EL (cell line): Measurements from ENCODE around the gene NHERF2.

Experiments
- DNase-seq: peaks from one replicate; pipeline ENCODE4 v3.0.0-alpha.2; 2016

NHERF2 gene

DNA sequence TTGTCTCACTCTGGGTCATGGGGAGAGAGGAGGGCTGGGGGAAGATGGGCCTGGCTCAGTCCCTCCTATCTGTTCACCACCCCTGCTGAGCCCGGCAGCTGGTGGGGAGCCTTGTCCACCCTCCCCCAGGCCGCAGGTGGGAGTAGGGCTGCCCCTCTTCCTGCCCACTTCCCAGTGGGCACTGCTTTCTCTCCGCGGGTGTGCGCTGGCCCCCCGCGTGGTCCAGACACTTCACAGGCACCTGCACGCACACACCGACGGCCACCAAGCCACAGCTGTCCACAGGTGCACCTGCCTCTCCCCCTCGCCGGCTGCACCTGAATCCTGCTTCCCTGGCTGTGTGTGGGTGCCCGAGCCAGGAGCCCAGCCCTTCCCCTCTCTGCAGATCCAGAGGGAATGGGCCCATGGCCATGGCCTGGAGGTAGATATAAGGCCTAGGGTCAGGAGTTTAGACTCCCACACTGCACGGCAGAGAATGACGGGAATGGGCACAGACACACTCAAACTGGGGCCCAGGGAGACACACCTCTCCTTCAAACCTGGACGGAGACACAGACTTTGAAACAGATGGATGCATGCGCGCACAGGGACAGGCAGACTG lies 2.0 kb downstream of the NHERF2 start:
- DNase-seq = no peak

DNA sequence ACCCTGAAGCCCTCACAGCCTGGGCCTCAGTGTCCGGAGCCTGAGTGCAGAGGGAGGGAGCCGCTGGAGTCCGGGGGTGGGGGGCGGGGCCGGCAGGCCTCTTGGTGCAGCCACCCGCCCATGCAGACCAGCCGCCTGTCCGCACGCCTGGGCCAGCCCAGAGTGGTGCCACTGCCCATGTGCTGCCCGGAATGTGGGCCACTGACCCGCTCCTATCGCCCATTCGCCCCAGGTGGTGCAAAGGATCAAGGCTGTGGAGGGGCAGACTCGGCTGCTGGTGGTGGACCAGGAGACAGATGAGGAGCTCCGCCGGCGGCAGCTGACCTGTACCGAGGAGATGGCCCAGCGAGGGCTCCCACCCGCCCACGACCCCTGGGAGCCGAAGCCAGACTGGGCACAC lies 2.6 kb downstream of the NHERF2 start:
- no peak for DNase-seq

DNA sequence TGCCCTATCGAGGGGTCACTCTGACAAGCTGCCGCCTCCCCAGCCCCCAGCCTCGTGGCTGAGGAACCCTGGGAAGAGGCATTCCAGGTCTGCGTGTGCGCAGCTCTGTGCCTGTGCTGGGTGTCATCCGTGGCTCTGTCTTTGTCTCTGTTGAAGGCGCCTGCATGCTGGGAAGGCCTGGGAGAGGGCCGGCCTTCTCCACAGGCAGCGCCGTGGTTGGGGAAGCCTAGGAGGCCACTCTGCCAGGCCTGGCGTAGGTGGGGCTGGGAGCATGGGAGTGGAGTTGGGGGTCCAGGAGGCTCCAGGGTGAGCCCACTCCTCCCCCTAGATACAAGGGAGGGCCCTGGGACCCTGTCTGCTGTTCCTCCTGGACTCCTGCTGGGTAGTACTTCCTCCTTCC lies 3.3 kb downstream of the NHERF2 start:
- DNase-seq = no peak

DNA sequence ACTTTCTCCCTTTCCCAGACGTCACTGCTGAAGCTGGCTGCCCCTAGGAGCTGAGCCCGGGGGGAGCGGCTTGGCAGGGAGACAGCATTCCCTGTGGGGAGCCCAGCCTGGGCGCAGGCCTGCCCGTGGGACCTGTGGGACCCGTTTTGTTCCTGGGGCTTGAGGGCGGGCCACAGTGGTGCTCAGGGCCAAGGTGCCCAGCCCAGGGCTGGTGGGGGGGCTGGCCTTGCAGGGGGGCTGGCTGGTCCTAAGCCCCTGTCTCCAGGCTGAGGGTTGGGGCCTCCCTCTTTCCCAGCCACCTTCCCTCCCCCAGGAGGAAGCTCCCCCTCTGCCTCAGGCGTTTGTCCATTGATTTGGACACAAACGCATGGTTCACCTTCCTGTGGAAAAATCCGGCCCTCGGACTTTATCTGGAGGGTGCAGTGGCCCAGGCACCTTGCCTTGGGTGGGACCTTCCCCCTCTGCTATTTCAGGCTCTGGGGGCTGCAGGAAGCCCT lies 4.4 kb downstream of the NHERF2 start:
- no peak for DNase-seq

DNA sequence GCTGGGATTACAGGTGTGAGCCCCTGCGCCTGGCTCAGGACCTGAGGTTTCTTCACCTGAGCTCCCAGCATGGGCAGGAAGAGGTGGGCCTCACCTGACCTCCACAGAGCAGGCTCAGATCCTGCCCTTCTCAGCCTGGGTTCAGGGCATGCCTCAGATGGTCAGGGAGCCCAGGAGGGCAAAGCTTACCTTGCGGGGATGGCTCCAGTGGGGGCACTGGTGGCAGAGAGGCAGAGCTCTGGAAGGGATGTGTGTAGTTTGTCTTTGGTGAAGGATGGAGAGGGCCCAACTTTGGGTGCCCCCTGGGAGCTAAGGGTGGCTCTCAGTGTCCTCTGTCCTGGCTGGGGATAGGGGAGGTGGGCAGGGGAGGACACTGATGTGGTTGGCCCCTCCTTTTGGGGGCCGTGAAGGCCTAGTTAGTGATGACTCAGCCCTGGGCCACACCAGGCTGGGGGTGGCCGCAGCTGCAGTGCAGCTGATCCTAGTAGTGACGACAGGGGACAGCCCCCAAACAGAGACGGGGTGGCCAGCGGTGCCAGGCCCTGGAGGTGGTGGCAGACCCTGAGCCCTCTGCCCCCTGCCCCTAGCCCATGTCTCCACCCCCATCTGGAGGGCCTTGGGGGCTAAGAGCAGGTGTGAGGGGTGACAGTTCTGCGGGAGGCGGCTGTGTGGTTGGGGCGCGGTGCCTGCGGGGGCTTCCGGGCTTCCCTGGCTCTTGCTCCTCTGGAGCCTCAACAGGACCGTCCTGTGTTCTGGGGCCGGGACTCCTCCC lies 5.8 kb downstream of the NHERF2 start:
- DNase-seq = peak; percentile 55

DNA sequence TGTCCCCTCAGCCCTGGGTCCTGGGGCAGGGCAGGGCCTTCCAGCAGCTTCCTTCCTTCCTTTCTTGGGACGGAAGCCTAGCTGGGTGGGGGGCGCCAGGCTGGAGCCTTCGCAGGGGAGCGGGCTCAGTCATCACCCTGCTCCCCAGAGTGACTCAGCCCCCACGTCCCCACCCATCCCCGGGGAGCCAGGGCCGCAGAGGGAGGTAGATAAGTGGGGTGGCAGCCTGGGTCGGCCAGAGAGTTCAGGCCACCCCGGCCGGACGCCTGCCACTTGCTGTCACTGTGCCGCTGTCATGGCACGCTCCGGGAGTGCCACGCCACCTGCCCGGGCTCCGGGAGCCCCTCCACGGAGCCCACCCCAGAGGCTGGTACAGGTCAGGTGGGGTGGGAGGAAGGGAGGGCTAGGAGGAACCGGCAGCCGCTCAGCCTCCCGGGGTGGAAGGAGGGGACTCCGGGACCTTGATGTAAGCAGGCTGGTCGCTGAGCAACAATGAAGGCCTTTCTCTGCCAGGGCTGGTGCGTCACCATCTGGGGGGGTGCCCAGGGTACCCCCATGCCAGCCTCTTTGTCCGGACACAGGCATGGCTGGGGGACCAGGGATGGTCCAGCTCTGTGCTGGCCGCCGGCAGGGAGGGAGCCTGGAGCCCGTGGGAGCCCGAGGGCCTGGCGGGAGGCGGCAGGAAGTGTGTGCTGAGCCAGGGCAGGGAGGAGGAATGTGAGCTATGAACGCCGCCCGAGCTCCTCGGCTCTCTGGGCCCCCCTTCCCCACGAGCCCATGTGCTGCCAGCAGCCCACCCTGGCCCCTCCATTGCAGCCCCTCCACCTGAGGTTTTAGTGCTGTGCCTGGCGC lies 6.6 kb downstream of the NHERF2 start:
- peak; percentile 80 for DNase-seq

DNA sequence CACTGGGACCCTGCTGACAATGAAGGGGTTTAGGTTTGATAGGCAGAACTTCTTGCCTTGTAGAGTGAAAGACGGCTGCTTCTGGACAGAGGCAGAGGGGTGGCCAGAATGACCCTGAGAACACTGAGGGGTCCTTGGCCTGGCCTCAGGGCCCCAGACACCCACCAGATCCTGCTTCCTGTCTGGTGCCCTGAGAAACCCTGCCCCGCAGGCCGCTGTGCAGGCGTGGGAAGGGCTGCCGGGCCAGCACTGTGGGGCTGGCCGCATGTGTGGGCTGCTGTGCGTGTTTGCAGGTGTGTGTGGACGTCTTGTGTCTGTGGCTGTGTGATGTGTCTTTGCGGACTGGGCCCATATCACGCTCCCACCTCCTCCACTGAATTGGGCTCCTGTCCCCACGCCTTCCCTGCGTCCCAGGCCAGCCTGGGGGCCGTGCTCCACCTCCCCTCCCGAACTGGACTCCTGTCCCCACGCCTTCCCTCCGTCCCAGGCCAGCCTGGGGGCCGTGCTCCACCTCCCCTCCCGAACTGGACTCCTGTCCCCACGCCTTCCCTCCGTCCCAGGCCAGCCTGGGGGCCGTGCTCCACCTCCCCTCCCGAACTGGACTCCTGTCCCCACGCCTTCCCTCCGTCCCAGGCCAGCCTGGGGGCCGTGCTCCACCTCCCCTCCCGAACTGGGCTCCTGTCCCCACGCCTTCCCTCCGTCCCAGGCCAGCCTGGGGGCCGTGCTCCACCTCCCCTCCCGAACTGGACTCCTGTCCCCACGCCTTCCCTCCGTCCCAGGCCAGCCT lies 7.4 kb downstream of the NHERF2 start:
- peak; percentile 48 for DNase-seq

DNA sequence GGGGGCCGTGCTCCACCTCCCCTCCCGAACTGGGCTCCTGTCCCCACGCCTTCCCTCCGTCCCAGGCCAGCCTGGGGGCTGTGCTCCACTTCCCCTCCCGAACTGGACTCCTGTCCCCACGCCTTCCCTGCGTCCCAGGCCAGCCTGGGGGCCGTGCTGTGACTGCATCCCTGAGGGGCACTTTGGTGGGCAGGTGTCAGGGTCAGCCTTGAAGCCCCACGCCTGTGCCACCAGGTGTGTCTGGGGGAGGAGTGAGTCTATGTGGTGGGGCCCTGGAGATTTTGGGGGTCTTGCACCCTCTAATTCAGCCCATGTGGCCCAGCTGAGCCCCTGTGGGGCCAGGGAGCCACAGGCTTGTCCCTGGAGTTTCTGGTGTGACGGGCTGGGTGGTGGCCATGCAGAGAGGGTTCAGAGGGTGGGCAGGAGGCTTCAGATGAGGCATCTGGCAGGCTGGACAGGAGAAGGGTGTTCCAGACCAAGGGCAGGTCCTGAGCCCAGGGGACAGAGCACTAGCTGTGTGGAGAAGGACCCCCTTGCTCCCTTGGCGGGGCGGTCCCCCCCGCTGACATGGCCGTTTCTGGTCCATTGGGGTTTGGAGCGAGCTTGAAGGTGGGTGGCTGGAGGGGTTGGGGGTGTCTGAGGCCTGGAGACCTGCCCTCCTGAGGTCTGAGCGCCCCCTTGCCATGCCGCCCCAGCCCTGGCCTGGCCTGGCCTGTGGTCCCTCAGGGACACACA lies 8.2 kb downstream of the NHERF2 start:
- no peak for DNase-seq

DNA sequence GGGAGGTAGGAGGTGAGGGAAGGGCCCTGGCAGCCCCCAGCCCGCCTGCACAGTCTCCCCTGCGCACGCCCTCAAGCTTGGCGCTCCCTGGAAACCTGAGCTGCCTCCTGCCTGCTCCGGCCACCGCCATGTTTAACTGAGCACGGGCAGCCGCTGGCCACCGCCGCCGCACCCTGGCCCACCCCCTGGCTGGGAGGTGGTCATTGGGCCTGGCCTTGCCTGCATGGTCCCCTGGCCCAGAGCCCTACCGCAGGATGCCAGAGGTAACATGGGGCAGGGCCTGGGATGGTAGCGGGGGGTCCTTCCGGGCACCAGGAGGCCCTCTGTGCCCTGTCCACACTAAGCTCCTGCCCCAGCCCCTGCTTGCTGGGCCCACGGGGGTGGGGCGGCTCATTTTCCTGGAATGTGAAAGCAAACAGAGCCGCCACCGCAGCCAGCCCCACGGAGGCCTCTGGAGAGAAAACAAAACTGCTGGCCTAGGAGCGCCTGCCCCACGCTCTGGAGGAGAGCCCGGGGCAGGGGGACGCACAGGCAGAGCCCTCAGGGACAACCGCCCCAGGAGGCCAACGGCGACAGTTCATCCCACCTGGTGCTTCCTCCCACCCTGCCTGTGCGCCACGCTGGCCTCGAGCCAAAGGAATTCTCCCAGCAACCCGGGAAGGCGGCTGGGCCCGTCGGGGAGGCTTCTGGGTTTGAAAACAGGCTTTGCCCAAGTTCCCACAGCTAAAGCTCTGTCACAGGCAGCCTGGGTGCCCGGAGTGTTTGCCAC lies 8.9 kb downstream of the NHERF2 start:
- DNase-seq = peak; percentile 96

DNA sequence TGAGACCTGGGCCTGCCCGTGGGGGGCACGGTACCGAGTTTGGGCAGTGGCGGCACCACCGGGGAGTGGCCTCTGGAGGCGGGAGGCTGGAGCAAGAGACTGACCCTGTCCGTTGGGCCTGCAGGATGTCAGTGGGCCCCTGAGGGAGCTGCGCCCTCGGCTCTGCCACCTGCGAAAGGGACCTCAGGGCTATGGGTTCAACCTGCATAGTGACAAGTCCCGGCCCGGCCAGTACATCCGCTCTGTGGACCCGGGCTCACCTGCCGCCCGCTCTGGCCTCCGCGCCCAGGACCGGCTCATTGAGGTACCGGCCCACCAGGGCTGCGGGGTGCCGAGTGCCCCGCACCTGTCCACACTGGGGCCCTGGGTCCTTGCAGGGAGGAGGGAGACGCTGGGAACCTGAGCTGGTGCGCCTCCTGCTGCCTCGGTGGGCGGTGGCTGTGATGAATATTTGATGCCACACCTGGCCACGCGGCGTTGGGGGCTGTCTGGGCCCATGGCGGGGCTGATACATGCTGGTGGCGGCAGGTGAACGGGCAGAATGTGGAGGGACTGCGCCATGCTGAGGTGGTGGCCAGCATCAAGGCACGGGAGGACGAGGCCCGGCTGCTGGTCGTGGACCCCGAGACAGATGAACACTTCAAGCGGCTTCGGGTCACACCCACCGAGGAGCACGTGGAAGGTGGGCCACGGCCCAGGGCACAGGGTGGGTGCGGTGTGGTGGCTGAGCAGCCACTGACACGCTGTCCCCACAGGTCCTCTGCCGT lies 9.7 kb downstream of the NHERF2 start:
- DNase-seq = no peak

DNA sequence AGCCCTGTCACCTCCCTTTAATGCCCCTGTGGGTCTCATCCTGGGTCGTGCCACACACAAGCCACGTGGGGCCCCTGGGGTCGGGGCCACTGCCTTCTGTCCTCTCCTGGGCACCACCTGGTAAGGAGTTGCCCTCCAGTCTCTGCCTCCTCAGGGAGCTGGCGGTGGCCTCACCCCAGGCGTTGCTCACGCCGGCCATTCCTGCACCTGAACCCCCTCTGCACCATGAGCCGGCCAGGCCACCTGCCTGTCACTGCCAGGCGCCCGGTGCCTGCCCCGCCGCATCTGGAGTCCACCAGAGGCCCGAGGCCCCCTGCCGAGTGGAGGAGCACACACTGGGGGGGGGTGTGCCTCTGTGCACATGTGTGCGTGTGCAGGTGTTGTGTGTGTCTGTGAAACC lies 10.4 kb downstream of the NHERF2 start:
- no peak for DNase-seq

DNA sequence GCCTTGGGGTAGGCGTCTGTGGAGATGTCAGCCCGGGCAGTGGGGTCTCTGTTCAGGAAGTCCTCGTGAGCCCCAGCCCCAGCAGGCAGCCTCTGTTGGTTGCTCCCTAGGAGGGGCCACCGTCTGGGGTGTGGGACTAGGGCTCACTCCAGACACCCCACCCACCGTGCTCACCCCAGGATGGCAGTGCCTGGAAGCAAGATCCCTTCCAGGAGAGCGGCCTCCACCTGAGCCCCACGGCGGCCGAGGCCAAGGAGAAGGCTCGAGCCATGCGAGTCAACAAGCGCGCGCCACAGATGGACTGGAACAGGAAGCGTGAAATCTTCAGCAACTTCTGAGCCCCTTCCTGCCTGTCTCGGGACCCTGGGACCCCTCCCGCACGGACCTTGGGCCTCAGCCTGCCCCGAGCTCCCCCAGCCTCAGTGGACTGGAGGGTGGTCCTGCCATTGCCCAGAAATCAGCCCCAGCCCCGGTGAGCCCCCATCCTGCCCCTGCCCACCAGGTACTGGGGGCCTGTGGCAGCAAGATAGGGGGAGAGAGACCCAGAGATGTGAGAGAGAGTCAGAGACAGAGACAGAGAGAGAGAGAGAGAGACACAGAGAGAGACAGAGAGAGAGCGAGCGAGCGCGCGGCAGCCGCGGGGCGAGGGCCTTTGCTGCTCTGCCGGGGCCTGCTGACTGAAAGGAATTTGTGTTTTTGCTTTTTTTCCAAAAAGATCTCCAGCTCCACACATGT lies 11.1 kb downstream of the NHERF2 start:
- no peak for DNase-seq

DNA sequence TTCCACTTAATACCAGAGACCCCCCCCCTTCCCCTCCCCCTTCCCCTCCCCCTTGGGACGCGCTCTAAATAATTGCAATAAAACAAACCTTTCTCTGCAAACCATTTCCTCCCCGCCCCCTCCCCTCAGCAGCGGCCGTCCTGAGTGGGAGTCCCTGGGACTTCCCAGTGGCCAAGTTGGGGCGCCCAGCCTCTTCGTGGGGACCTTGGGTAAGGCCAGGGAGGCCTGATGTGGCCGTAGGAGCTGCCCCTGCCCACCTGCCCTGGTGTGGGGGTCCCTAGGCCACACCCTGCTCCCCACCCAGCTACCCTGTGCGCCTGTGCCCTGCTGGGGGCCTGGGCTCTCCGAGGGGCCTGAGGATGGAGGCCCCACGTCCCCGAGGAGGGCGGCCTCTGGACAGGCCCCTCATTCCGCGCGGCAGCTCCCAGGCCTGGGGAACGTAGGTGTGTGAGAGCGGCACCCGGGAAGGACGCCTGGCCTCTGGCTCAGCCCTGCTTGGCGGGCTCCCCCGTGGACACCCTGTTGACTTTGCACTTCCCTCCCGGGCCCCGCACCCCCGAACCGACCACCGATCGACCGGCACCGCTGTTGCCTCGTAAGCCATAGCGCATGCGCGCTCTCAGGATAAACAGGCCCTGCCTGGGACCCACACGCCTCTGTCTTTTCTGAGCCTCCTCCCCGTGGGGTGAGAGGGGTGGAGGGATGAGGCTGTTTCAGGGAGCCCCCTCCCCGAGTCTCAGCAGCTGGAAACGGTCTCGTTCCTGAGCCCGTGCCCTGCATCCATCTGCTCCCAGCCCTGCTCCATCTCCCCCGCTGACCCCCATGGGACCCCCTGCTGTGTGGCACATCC lies 11.9 kb downstream of the NHERF2 start:
- DNase-seq = no peak

DNA sequence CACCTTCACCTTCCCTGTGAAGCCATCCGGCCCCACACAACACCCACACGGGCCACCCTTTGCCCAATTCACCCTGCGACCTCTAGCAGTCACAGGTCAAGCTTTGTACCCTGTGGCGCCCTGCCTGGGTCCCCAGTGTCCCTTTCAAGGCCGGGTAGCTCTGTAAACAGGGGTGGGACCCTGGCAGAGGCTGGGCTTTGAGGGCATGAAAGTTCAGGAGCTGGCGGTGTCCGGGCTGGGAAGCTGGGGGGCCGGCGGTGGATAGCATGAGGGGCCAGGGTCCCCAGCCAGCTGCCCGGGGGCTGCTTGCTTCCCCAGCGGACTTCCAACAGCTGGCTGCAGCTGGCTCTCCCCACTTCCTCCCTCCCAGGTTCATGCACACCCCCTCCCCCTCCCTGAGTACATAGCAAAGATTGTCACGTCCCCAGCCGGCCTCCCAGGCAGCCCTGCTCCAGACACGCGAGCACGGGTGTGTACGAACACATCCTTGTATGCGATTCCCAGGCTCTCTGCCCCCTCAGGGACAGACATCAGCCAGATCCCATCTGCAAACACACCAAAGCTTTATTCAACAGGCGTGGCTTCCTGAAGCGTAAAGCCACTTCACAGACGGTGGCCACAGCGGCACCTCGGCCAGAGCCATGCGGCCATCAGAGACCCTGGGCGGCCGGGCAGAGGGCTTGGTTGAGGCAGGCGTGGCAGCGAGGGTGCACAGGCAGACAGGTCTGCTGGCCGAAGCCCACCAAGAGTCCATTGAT lies 12.8 kb downstream of the NHERF2 start:
- no peak for DNase-seq

DNA sequence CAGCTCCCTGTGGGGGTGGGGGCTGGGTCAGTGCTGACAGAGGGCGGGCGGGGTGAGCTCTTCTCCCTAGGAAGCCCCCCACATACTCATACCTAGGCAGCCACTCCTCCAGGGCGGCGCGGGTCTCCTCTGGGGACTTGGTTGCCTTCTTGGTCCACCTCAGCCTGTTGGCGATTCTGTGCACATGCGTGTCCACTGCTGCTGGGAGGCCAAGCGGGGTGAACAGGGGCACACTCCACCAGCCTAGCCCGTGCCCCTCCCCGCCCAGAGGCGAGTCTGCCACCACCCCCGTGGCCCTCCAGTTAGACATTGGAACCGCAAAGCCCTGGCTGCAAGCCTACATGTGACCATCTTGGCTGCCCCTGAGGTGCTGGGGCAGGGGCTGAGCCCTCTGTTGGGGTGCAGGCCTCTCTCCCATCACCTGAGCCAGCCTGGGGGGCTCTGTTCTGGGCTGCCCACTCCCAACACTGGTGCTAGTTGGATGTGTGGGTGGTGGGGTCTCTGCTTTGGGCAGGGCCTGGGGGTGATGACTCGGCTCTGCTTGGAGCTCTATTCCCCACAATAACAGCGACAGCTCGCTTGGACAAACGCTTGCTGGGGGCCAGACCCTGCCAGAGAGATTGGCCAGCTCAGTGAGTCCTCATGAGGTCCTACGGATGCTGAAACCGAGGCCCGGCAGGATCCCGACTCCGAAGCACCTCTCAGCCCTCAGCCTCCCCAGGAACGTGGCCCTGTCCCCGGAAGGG lies 13.5 kb downstream of the NHERF2 start:
- no peak for DNase-seq

DNA sequence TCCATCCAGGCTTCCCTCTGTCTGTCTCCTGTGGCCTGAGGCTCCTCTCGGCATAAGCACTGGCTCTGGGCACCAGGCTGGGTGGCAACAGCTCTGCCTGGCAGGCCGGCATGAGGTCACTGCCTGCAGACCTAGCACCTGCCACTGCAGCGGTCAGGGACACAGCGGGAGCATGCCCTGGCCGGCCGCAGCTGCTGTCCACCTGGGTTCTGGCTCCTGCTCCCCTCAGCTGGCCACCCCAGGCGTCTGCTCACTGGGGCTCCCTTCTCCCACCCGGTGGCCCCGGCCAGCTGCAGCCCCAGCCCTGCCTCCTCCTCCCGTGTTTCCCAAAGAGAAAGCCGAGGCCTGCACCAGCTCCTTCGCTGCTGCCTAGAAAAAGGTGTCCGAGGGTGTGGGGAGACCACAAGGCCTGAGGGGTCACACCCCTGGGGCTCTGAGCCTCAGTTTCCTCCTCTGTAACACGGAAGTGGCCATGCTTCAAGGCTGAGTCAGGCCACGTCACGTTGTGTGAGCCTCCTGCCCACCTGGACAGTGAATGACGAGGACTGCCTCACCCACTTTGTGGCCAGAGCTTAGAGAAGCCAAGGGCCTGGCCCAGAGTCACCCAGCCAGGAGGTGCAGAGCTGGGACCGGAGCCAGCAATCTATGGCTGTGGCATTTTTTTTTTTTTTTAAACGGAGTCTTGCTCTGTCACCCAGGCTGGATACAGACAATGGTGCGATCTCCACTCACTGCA lies 14.3 kb downstream of the NHERF2 start:
- no peak for DNase-seq
